T-cell (primary cell): ENCODE results near the gene FAM228B. TPM values are rescaled to one million over a fixed set of nuclear protein-coding genes. Genes with fewer than 3 reads are reported as not detected.
"Not testable (repeated sequence)": the region's sequence is repeated elsewhere in the genome, so short reads cannot be mapped to it uniquely, and the experiment has no call there.

Experiments used
- ATAC-seq, 4 experiments: fragments of 200-7000 bp in 3 of 4; fragments of 150-1000 bp in 1 of 4; cut with Tn5 transposase; replicated peaks in 1 of 4; 1 replicate in 3 of 4; 2 replicates in 1 of 4; pipeline ENCODE4 v1.10.0; 2021; ENCODE audit warnings: moderate library complexity in 3 of 4, mild to moderate bottlenecking in 2 of 4, moderate number of reproducible peaks in 1 of 4
- CTCF ChIA-PET, 2 donors: fragments of 300-600 bp; sonication (Branson Sonifier 250); formaldehyde crosslinking; loops; one replicate each; lab custom pipeline; 2022; ENCODE audit warnings: antibody characterized with exemption in 2 of 2; lab: Charles Lee
- POLR2A ChIA-PET, 2 donors: fragments of 300-600 bp; sonication (Branson Sonifier 250); formaldehyde crosslinking; loops; one replicate each; lab custom pipeline; 2022; ENCODE audit warnings: antibody characterized with exemption in 2 of 2; lab: Charles Lee
- DNase-seq, 35 experiments: peaks; one replicate each; pipeline versions ENCODE4 v3.0.0 to v3.0.0-alpha.2; 2013 to 2023
- H3K27ac ChIP-seq: one replicate; pipeline ENCODE4 v1.5.1; 2013; ENCODE audit warnings: low read length
- H3K27me3 ChIP-seq, 2 experiments: replicated peaks in 1 of 2; 1 replicate in 1 of 2; 2 replicates in 1 of 2; pipeline versions ENCODE4 v1.6.1 to v1.7.0; 2013; ENCODE audit warnings: low read length in 1 of 2, mixed read lengths in 1 of 2; ENCODE audit not compliant: control insufficient read depth in 2 of 2, insufficient read depth in 2 of 2; ENCODE audit errors: extremely low read depth in 1 of 2
- H3K36me3 ChIP-seq, 2 donors: 1 replicate in 1 of 2; 2 replicates in 1 of 2; pipeline versions ENCODE4 v1.6.1 to v1.7.0; 2013; ENCODE audit warnings: low read length in 1 of 2; ENCODE audit not compliant: control insufficient read depth in 2 of 2, insufficient read depth in 1 of 2; ENCODE audit errors: extremely low read depth in 1 of 2
- H3K4me1 ChIP-seq, 2 experiments: 1 replicate in 1 of 2; 2 replicates in 1 of 2; pipeline versions ENCODE4 v1.6.1 to v1.7.0; 2013; ENCODE audit warnings: low read length in 2 of 2, mixed read lengths in 1 of 2; ENCODE audit not compliant: insufficient read depth in 2 of 2, control insufficient read depth in 1 of 2; ENCODE audit errors: extremely low read depth in 1 of 2
- H3K4me3 ChIP-seq, 2 donors: 1 replicate in 1 of 2; 2 replicates in 1 of 2; pipeline versions ENCODE4 v1.5.1 to v1.7.0; 2013; ENCODE audit warnings: mild to moderate bottlenecking in 2 of 2, low read length in 1 of 2, moderate library complexity in 1 of 2; ENCODE audit not compliant: control insufficient read depth in 1 of 2; ENCODE audit errors: extremely low read depth in 1 of 2
- H3K9me3 ChIP-seq: 2 replicates; pipeline ENCODE4 v1.7.0; 2013
- H3K27ac Mint-ChIP-seq, 2 donors: one replicate each; pipeline ENCODE4 v1.8.0; 2020 to 2021; ENCODE audit warnings: mild to moderate bottlenecking in 2 of 2, mixed read lengths in 2 of 2
- H3K27me3 Mint-ChIP-seq, 2 donors: one replicate each; pipeline ENCODE4 v1.8.0; 2021 to 2022; ENCODE audit warnings: mixed read lengths in 2 of 2
- H3K36me3 Mint-ChIP-seq: one replicate; pipeline ENCODE4 v1.8.0; 2021; ENCODE audit warnings: mixed read lengths
- H3K4me1 Mint-ChIP-seq, 3 donors: one replicate each; pipeline ENCODE4 v1.8.0; 2020 to 2022; ENCODE audit warnings: mixed read lengths in 3 of 3, mild to moderate bottlenecking in 1 of 3
- H3K4me3 Mint-ChIP-seq, 3 donors: one replicate each; pipeline ENCODE4 v1.8.0; 2020 to 2022; ENCODE audit warnings: mild to moderate bottlenecking in 3 of 3, mixed read lengths in 3 of 3, moderate library complexity in 3 of 3
- H3K9me3 Mint-ChIP-seq, 3 donors: one replicate each; pipeline ENCODE4 v1.8.0; 2020 to 2022; ENCODE audit warnings: mixed read lengths in 3 of 3
- WGBS: methylation state at CpG from one replicate; pipeline ENCODE4 v1.1.5; 2013; ENCODE audit warnings: missing lambda C conversion rate; ENCODE audit not compliant: insufficient coverage; 5-methylcytosine and 5-hydroxymethylcytosine counted together
- total RNA-seq, 35 experiments: library from RNA in 6 of 35; stranded (reverse) in 6 of 35; fragments of 120-200 nt in 1 of 35; gene quantifications; one replicate each; pipeline versions ENCODE4 v1.2.1 to v1.2.4 and lab custom pipeline; 2013 to 2026

Gene FAM228B
- total RNA-seq, 5 donors from 2014 or later (not counting 1 experiment from before 2014, with no cell fraction given): 16.4 to 24.7 (median 18.5) TPM

DNA sequence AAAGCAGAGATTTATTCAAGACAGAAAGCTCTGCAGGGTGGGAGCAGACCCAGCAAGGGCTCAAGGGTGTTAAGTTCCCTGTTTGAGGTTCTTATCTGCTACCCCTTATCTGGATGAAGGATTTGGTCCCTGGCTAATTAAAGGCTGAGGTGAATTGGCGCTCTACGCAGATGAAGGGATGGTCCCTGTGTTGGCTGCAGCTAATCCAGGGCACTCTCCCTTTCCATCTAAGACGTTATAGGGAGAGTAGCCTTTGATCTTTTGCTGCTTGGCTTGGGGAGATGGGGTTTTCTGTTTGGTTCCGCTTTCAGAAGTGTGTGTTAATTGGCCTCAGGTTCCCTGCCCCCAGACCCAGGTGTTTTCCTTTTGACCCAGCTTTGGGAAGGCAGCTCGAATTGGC lies 68.6 kb downstream of the FAM228B start:
- Histone ChIP-seq H3K4me3 (no peak overlapping the region), H3K36me3 (no peaks in the 10 kb centered on the region), H3K27ac (no peak overlapping the region), H3K4me1 (no peaks in the 10 kb centered on the region), H3K27me3 (peaks cover 0 to 4% of the 10 kb centered on the region in 2 experiments), H3K9me3 (no peaks in the 10 kb centered on the region)
- Mint-ChIP-seq H3K27me3 (peaks cover 0 to 8% of the 10 kb centered on the region in 2 donors), H3K4me3 (no peak overlapping the region), H3K9me3 (peaks cover 4 to 16% (median 6%) of the 10 kb centered on the region in 3 donors), H3K36me3 (peaks cover 10% of the 10 kb centered on the region), H3K4me1 (no peaks in the 10 kb centered on the region), H3K27ac (no peak overlapping the region)
- ChIA-PET CTCF (no interaction called here), POLR2A (no interaction called here)
- WGBS: 65% methylated on average over 2 of the region's 5 CpGs
- ATAC-seq: no peak
- DNase-seq: no peak

DNA sequence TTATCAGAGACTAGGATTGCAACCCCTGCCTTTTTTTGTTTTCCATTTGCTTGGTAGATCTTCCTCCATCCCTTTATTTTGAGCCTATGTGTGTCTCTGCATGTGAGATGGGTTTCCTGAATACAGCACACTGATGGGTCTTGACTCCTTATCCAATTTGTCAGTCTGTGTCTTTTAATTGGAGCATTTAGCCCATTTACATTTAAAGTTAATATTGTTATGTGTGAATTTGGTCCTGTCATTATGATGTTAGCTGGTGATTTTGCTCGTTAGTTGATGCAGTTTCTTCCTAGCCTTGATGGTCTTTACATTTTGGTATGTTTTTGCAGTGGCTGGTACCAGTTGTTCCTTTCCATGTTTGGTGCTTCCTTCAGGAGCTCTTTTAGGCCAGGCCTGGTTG lies 73.9 kb downstream of the FAM228B start:
- H3K4me1 Mint-ChIP-seq, H3K27ac Mint-ChIP-seq, CTCF ChIA-PET, DNase-seq, H3K9me3 Mint-ChIP-seq, POLR2A ChIA-PET, H3K4me1 ChIP-seq, H3K4me3 Mint-ChIP-seq, H3K27me3 Mint-ChIP-seq, ATAC-seq, H3K36me3 ChIP-seq, H3K27ac ChIP-seq, H3K4me3 ChIP-seq, H3K9me3 ChIP-seq, H3K27me3 ChIP-seq: not testable (repeated sequence)
- WGBS: no CpG with 5 or more reads among the region's 1 CpG
- H3K36me3 Mint-ChIP-seq: peaks cover 23% of the 10 kb centered on the region

DNA sequence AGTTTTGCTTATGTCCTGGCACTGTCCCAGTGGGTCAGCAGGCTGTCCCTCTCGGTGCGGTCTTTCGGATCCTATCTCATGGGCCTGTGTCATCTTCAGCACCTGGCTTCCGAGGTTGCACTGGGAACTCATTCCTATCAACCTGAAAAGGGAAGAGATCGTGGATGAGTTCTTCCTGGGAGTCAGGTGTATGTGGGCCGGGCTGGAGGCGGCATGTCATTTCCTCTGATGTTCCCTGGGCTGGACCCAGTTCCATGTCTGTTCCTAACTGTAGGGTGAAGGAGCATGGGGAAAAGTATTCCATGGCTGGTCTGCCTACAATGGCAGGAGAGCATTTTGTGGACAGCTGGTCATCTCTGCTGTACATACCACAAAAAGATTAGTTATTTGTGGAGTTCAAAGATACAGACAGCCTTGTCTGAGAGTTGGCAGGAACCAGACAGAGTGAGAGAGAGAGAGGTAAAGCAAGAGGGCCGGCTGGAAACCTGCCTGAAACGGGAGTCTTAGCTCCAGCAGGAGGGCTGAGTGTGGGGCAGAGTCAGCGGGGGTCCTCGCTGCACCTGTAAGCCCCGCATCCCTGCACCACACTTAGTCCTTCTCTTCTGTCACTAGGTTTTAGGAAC lies 76.8 kb downstream of the FAM228B start:
- H3K4me3 ChIP-seq: no peak overlapping the region
- H3K4me1 Mint-ChIP-seq: no peaks in the 10 kb centered on the region
- no peak for DNase-seq
- no peak overlapping the region for H3K27ac ChIP-seq
- H3K9me3 Mint-ChIP-seq: peaks cover 2 to 8% (median 5%) of the 10 kb centered on the region in 3 donors
- no peaks in the 10 kb centered on the region for H3K27me3 Mint-ChIP-seq
- H3K27me3 ChIP-seq: no peaks in the 10 kb centered on the region
- POLR2A ChIA-PET: no interaction called here
- peaks cover 17 to 30% of the 10 kb centered on the region in 2 donors for H3K36me3 ChIP-seq
- ATAC-seq: no peak
- no peak overlapping the region for H3K4me3 Mint-ChIP-seq
- no peaks in the 10 kb centered on the region for H3K9me3 ChIP-seq
- no peaks in the 10 kb centered on the region for H3K4me1 ChIP-seq
- H3K36me3 Mint-ChIP-seq: peaks cover 46% of the 10 kb centered on the region
- H3K27ac Mint-ChIP-seq: no peak overlapping the region
- 93% methylated on average over 6 of the region's 12 CpGs for WGBS
- CTCF ChIA-PET: no interaction called here

DNA sequence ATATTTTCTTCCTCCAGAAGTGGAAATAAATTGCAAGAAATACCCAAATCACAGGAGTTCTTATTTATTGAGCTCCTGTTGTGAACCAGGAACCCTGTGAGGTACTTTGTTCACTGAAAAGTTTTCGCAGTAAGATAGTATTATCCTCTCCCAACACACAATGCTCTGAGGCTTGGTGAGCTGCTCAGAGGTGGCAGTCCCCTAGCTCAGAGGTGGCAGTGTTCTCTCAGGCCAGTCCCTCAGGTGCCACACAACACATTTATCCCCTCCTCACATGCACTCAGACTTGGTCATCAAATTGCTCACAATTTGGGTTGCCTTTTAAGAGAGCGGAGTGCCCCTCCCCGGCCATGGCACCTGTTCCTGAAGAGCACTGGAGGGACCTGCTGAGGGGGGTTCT lies 77.5 kb downstream of the FAM228B start:
- H3K36me3 ChIP-seq: peaks cover 19 to 37% of the 10 kb centered on the region in 2 donors

DNA sequence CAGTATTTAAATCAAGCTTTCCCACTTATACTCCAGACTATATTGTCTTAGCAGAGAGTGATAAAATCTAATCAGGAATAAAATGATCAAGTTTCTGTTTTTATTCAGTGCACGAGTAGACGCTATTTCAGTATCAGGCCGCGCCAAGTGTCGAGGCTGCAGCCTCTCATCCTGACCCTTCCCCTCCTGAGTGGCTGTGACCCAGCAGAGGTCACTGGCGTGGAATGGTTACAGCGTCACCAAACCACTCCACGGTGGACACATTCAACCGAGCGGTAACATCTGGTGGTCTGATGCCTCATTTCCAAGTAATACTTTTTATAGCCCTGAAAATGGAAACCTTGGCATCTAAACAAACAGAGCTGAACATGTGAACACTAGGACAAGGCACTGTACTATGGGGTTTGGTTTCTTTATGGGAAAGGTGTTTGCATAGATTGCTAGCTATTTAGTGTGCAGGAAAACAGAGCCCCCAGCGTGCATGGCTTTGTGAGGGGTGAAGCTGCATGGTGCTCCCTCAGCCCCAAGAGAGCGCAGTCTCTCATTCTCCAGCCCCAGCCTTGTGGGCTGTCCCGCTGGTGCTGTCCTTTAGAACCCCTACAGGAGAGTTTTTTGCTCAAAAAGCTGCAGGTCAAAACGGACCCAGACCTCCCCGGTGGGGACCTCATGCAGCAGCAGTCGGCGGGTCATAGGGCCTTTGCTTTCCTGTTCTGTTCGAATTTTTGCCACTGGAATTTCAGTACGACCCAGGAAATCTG lies 79.9 kb downstream of the FAM228B start:
- no peaks in the 10 kb centered on the region for H3K9me3 Mint-ChIP-seq
- 97% methylated on average over 12 of the region's 19 CpGs for WGBS
- H3K27ac Mint-ChIP-seq: no peak overlapping the region
- H3K36me3 ChIP-seq: peaks cover 20 to 51% of the 10 kb centered on the region in 2 donors
- no peaks in the 10 kb centered on the region for H3K4me1 Mint-ChIP-seq
- no peak overlapping the region for H3K27ac ChIP-seq
- peaks cover 74% of the 10 kb centered on the region for H3K36me3 Mint-ChIP-seq
- DNase-seq (no peak), ATAC-seq (no peak)
- ChIA-PET CTCF (interaction anchor here in 1 of 2 donors (0.6 kb wide), 1 partner anchor 118 kb away, joined by 4 read pairs; no protein-coding TSS in a partner anchor), POLR2A (no interaction called here)
- no peaks in the 10 kb centered on the region for H3K27me3 Mint-ChIP-seq
- H3K27me3 ChIP-seq: no peaks in the 10 kb centered on the region
- peak overlapping the region in 1 of 3 donors; percentile 9 for H3K4me3 Mint-ChIP-seq
- no peaks in the 10 kb centered on the region for H3K4me1 ChIP-seq
- no peaks in the 10 kb centered on the region for H3K9me3 ChIP-seq
- H3K4me3 ChIP-seq: no peak overlapping the region

More for the DNA sequence above, 77.5 kb downstream of the FAM228B start:
- Histone ChIP-seq H3K27ac (no peak overlapping the region), H3K4me1 (no peaks in the 10 kb centered on the region), H3K27me3 (no peaks in the 10 kb centered on the region), H3K4me3 (no peak overlapping the region), H3K9me3 (no peaks in the 10 kb centered on the region)
- CTCF ChIA-PET: no interaction called here
- Mint-ChIP-seq H3K36me3 (peaks cover 53% of the 10 kb centered on the region), H3K4me1 (no peaks in the 10 kb centered on the region), H3K4me3 (no peak overlapping the region), H3K27ac (no peak overlapping the region), H3K9me3 (peaks cover 2 to 8% (median 5%) of the 10 kb centered on the region in 3 donors), H3K27me3 (no peaks in the 10 kb centered on the region)
- POLR2A ChIA-PET: no interaction called here
- DNase-seq (no peak), ATAC-seq (no peak)
- WGBS: 95% methylated on average over 3 of the region's 3 CpGs

DNA sequence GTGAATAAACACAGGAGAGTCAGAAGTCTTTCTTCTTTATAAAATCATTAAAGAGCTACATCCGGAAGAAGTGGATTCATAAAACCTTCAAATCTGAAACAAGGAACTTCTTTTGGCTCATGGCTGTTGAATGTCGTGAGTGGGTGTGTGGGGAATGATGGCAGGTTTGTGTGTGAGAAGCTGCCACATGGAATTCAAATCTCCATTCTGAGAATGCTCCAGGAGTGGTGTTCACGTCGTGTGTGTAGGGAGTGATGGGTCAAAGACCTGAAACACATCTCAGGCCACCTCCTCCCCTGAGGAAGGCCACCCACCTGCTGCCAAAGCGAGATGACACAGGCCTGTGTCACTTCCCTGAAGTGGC lies 80.5 kb downstream of the FAM228B start:
- Mint-ChIP-seq H3K36me3 (peaks cover 80% of the 10 kb centered on the region), H3K27me3 (no peaks in the 10 kb centered on the region), H3K4me3 (peak overlapping the region in 1 of 3 donors; percentile 9), H3K4me1 (no peaks in the 10 kb centered on the region), H3K9me3 (no peaks in the 10 kb centered on the region), H3K27ac (no peak overlapping the region)
- Histone ChIP-seq H3K36me3 (peaks cover 26 to 56% of the 10 kb centered on the region in 2 donors), H3K9me3 (no peaks in the 10 kb centered on the region), H3K27me3 (no peaks in the 10 kb centered on the region), H3K27ac (no peak overlapping the region), H3K4me3 (no peak overlapping the region), H3K4me1 (no peaks in the 10 kb centered on the region)
- POLR2A ChIA-PET: no interaction called here
- ATAC-seq (no peak), DNase-seq (no peak)
- 94% methylated on average over 2 of the region's 5 CpGs for WGBS
- CTCF ChIA-PET: interaction anchor here in 1 of 2 donors (0.6 kb wide), 1 partner anchor 119 kb away, joined by 4 read pairs; no protein-coding TSS in a partner anchor
